NK-92 (cell line): ENCODE results near the gene NEAT1.

Experiments
- DNase-seq: peaks from one replicate; lab custom pipeline; 2025; ENCODE audit not compliant: unreplicated experiment; lab: John Stamatoyannopoulos, UW

Gene NEAT1

GRCh38 chr11:65389294-65389980 lies 33.2 kb upstream of the NEAT1 start:
- no peak for DNase-seq

- no peak for DNase-seq
These were observed 32.3 kb upstream of the NEAT1 start for GRCh38 chr11:65390099-65390941.

GRCh38 chr11:65390996-65391395 lies 31.6 kb upstream of the NEAT1 start:
- no peak for DNase-seq

GRCh38 chr11:65392186-65392829 lies 30.3 kb upstream of the NEAT1 start:
- DNase-seq = no peak

GRCh38 chr11:65392899-65393298 lies 29.7 kb upstream of the NEAT1 start:
- DNase-seq = no peak

- DNase-seq = no peak
These were observed 29.0 kb upstream of the NEAT1 start for GRCh38 chr11:65393513-65394079.

- no peak for DNase-seq
These were observed 28.5 kb upstream of the NEAT1 start for GRCh38 chr11:65394125-65394536.

GRCh38 chr11:65395961-65396530 lies 26.6 kb upstream of the NEAT1 start:
- DNase-seq = no peak

- no peak for DNase-seq
These were observed 25.5 kb upstream of the NEAT1 start for GRCh38 chr11:65396769-65397745.

GRCh38 chr11:65398362-65398910 lies 24.2 kb upstream of the NEAT1 start:
- DNase-seq = no peak

- DNase-seq = no peak
These were observed 23.3 kb upstream of the NEAT1 start for GRCh38 chr11:65399249-65399648.

GRCh38 chr11:65399845-65400244 lies 22.8 kb upstream of the NEAT1 start:
- no peak for DNase-seq

GRCh38 chr11:65400307-65401072 lies 22.1 kb upstream of the NEAT1 start:
- DNase-seq = no peak

- DNase-seq = no peak
These were observed 21.4 kb upstream of the NEAT1 start for GRCh38 chr11:65401073-65401802.

- no peak for DNase-seq
These were observed 20.8 kb upstream of the NEAT1 start for GRCh38 chr11:65401803-65402248.

- DNase-seq = no peak
These were observed 19.8 kb upstream of the NEAT1 start for GRCh38 chr11:65402790-65403189.

GRCh38 chr11:65403607-65404121 lies 18.9 kb upstream of the NEAT1 start:
- DNase-seq = no peak

GRCh38 chr11:65404210-65404609 lies 18.4 kb upstream of the NEAT1 start:
- DNase-seq = no peak
